GM18498 (cell line): ENCODE measurements around the gene RGN.
"Not testable (repeated sequence)": the region's sequence is repeated elsewhere in the genome, so short reads cannot be mapped to it uniquely, and the experiment has no call there.

Experiments used
- ATAC-seq: cut with Tn5 transposase; IDR thresholded peaks from one replicate; pipeline ENCODE4 v1.9.1; 2021; ENCODE audit warnings: mild to moderate bottlenecking, moderate library complexity; ENCODE audit not compliant: unreplicated experiment

The RGN gene

DNA sequence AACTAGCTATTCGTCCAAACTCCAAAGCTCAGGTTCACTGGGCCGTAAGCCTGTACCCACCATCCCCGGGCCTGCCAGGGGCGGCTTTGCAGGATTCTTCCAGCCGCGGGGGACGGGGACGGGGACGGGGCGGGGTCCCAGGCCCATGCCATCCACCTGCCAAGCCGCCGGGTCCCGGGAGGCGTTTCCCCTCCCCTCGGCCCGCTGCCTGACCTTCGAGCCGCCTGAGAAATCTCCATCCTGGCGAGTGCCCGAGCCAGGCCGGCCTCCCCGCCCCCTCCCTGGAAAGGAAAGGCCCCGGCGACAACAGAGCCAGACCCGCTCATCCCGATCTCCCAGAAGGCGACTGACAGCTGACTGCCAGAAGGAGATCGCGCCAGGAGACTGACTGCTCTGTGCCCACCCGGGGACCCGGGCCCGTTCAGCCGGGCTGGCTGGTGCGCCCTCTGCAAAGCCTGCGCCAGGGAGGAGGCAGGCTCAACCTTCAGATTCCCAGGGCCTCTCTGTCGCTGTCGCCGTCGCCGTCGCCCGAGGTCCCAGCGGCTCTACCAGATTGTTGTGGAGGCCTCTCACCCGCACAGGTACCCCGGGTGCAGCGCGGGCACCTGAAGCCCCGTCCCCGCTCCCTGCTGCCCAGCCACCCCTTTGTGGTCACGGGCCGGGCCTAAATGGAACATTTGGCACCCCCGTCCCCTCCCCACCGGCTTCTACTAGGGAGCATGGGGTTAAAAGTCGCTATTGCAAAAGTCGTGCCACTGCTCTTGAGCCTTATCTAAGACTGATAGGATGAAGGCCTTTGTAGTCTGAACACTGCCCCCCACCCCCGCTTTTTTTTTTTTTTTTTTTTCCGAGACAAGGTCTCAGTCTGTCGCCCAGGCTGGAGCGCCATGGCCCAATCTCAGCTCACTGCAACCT is at the start of gene RGN:
Gene RGN, plus strand, starts transcription at position 315 of the 915 bp plus-strand sequence. CDS start 2,702 bp downstream, outside the sequence.
- no peak for ATAC-seq

DNA sequence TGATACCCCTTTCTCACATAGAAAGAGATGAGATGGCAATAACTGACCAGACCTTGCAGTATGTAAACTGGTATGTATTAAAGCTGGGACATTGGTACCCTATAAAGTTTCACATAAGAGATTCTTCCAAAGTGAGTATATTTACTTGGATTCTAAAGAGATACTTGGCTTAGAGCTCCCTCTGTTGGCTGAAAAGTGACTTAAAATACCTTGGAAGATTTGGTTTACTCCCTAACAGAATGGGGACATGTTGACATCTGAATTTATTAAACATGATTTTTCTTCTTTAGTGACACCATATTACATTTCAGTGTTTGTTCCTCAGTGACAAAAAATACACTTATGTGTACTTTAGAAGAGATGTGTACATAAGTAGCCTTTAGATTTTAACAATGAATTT is 47.9 kb upstream of the RGN start:
- no peak for ATAC-seq

DNA sequence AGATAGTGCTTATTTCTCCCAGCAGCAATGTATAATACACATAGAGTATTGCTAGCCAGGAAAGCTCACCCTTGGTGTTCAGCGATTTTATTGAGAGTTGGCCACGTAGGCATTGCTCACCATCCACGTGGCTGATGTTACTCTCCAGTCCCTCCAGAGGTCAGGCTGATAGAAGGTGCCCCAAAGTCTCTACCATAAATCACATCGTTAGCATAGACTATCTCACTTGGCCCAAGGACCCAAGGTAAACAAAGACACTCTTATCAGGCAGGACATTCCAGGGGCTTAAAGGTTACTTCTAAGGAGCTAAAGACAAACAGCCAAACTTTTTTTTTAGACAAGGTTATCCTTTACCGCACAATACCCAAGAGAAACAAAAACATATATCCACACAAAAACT is 30.3 kb upstream of the RGN start:
- no peak for ATAC-seq

DNA sequence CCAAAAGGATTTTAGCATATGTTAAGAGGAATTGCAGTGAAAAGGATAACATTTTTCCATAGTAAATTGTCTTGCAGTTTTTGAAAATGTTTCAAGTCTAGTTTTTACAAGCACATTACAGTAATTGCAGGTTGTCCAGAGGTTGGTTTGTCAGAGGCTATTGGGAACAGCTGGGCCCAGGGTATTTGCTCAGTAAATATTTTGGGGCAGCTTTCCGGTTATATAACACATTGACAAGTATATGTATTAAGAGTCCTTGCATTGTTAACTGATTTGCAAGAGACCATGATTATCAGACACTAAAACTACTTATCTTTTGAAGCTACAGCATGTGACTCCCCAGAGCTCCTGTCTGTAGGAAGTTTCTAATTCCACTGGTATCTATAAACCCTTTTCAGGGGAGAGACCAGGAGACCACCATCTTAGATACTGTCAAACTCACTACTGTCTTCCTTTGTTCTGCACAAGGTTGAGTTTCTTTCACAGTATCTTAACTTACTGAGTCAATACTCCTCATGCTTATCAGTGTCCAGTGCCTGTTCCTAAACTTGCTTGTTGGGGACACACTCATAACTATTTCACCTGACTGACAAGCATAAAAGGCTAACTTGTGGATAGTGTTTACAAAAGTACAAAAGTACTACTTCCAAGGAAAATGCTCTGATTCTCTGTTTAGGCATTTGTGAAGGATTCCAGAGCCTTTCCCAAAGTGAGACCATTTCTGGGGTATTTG is 18.9 kb upstream of the RGN start:
- no peak for ATAC-seq

DNA sequence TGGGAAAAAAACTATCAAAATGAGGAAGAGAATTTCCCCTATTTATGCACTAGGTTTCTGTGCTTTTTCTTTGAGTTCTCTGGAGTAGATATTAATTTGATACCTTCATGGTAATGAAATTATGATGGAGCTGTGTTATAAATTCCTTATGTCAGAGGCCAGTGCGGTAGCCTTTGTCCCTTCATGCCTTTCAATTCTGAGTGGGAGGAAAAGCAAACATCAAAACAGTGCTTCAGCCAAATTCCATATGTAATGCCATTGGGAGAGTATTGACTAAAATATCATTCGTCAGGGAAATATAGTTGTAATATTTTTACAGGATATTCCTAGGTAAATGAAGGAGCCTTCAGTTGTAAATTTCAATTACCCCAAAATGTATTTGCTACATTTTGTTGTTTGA is 17.5 kb upstream of the RGN start:
- no peak for ATAC-seq

DNA sequence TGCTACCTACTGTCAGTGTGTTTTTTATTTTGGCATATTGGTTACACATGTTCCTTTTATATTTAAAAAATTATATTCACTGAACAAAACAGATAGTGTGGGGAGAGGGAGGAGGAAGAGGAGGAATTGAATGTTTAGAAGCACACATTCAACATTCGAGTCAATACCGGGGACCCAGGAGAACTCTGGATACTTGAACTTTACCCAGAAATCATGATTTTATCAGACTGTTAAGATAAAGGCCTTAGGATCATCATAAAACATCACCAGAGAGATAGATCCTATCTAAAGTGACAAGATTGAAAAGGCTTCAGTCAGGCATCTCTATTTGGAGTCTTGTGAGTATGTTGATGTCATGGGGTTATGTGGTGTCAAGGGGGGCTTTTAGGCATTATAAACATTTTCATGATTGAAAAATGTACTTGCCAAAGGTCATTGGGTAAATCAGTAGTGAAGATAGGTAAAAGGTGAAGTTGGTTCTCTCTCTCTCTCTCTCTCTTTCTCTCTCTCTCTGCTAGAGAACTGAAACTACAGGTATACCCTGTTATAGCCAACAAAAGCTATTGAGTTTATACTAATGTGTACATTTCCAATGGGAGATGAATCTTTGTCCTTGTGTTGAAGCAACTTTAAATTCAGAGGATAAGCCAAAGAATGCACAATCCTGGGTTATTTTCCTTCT is 16.9 kb upstream of the RGN start:
- ATAC-seq, result no peak

DNA sequence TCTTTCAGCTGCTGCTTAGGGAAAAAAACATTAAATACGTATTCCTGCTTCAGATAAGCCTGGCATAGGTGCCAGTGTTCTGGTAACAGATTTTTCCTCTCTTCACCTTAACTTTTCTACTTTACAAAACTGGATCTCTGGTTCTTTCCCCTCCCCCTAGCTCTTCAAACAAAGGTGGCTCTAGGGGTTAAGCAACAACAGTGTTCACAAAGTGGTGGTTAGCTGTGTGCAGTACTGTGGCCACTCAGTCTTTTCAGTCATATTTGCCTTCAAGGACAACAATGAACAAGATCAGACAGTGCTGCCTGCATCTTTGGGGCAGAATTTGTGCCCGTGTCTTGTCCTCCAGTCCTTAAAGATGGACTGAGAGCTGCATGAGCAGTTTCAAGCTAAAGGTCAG is 15.1 kb upstream of the RGN start:
- ATAC-seq, result no peak

DNA sequence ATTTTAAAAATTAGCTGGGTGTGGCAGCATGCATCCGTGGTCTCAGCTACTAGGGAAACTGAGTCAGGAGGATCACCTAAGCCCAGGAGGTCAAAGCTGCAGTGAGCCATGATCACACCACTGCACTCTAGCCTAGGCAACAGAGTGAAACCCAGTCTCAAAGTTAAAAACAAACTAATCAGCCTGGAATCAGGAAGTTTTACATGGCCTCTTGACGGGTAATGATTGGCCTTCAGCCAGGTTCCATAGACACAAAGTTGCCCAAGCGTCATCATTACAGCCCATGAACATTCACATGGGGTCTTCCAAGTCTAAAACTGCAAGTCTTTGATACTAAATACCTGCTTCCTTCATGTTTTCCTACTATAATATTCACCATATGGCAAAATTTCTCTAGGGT is 10.0 kb upstream of the RGN start:
- no peak for ATAC-seq

DNA sequence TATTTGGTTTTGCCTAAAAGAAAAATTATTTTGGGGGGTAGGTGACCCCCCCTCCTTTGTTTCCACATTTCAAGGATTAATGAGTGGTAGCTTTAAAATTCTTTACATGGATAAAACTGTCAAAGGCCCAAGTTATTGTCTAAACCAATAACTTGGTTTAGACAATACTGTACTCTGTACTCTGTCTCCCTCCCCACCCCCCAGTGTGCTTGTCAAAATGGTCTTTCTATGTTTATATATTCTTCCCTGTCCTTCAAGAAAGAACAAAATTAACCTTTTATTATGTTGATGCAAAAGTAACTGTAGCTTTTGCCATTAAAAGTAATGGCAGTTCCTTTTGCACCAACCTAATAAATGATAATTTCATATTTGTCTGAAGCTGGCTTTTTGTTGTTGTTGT is 9.5 kb upstream of the RGN start:
- no peak for ATAC-seq

DNA sequence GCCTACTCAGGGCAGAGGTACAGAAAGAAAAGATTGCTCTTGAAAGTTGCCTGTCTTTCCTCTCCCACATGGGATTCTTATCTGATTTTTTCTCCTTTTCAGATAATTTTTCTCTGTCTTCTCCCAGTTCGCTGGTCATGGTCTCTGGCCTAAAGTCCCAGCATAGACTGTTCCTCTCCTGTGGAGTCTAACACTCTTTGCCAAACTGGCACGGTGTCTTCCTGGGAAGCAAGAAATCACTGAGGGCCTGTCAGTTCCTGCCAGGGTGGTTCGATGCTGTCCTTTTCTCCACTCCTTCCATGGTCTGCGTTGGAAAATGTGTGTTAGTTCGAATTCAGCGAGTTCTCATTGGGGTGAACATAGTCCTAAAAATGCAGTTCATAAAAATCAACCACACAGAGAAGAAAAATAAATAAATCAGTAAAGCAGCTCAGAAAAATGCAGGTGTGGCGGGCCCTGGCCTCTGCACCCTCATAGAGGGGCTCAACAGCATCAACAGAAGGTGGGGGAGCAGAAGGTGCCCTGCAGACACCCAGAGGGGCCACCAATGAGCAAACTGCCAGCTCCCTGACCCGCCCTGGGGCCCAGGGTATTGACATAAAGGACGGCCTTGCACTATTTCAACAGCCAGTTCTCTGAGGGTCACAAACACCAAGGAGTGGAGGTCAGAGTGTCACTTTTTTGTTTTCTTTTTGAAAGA is 2.1 kb downstream of the RGN start:
- no peak for ATAC-seq

DNA sequence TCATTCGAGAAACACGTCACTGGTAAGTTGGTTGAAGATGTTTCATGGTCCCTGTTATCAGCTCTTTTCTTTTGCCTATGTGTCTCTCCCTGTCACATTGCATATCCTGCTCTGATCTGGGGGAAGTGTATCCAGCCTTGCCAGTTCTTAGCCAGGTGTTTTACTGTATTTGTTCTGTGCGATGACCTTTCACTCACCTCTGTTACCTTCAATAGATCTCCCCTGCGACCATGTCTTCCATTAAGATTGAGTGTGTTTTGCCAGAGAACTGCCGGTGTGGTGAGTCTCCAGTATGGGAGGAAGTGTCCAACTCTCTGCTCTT is 2.6 kb downstream of the RGN start:
- ATAC-seq, result no peak

DNA sequence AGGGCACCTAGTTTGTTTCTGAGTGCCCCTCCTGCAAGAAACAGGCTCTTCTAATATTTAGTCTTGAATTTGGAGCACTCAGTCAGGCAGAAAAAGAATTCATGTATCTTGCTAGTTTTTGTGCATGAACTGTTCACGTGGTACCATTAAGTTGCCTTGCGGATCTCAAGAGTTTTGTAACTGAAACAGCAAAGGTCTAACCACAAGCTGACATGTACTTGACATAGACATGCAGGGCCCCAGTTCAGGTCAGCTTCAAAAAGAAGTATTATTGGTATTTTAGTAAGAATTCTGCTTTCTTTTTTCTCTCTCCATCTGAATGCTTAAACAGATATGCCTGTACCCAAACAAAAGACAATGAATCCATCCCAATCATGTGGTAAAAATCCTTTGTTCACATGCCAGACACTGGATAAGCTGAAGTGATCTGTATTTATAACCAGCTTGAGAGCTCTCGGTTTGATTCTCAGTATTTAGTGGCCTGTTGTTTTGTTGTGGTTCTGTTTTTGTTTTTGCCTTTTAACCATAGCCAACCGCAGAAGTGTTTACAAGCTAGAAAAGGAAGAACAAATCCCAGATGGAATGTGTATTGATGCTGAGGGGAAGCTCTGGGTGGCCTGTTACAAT is 13.0 kb downstream of the RGN start:
- ATAC-seq, result peak; percentile 80

DNA sequence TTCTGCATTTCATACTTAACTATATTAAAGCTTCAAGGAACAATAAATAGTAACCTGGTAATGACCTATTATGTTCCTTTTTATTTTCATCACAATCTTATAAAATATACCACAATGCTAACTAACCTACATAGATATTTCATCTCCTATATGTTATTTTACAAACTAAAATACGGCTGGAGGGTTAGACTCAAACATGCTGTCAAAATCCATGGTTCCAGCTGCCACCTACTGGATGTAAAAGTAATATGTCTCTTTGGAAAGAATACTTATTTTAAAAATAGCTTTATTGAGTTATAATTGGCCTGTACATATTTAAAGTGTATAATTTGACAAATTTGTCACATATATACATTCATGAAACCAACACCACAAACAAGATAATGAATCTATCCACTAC is 15.0 kb downstream of the RGN start:
- ATAC-seq, result no peak

DNA sequence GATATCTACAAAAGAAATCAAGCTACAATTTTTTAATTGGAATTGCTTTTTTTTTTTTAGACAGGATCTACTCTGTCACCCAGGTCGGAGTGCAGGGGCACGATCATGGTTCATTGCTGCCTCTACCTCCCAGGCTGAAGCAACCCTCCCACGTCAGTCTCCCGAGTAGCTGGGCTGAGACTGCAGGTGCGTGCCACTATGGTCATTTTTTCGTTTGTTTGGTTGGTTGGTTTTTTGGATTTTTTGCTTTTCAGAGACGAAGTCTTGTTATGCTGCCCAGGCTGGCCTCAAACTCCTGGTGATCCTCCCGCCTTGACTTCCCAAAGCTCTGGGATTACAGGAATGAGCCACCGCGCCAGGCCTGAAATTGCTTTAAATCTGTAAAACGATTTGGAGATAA is 15.6 kb downstream of the RGN start:
- ATAC-seq, result no peak

DNA sequence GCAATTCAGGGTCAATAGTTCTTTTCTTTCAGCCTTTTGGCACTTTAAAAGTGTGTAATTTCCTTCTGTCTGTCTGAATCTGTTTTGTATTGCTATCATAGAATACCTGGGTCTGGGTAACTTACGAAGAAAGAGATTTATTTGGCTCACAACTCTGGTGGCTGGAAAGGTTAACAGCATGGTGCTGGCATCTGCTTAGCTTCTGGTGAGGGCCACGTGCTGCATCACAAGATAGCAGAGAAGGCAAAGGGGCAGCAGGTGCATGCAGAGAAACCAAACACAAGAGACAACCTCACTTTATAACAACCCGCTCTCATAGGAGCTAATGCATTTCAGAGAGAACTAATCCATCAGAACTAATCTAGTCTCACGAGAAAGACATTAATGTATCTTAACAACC is 18.8 kb downstream of the RGN start:
- no peak for ATAC-seq

DNA sequence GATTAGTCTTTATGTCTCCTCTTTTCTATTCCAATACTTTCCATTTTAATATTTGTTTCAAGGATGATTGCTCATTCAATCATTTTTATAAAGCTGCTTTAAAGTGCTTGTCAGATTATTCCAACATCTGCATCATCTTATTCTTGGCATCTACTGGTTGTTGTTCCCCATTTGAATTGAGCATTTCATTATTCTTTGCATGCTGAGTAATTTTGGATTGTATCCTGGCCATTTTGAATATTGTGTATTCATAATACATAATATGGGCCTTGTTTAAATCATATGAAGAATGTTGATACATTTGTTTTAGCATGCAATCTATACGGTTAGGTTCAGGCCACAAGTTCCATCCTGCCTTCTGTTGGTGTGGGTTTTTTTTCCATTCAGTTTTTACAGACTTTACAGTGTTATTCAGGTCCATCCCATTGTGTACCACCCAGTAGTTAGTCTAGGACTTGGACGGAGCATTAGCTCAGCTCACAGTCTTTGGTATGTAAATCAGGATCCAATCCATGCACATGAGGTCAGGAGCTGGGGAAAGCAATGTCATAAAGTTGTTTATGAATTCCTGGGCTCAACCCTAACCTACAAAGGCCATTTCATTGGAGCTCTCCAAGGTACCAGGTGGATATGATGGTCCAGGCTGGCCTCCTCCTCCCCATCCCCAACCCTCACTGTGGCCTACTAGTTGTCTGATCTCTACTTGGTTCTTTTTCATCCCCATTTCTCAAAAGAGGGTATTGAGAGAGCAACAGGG is 20.3 kb downstream of the RGN start:
- no peak for ATAC-seq

DNA sequence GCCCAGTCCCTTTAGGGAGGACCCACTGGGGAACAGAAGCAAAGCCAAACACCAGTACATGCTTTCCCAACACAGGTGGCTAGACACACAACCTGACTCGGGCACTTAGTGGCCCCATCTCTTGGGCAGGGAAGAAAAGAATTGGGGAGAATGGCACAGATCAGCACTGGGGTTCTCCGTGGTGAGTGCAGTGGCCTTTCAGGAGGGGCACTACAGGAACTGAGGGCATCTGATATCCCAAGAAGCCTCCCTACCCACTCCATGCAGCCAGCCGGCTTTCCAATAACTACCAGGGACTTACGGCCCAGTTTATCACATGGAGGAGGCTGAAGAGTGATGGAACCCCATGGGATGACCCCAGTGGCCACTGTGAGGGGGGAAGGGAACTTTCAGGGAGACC is 23.0 kb downstream of the RGN start:
- ATAC-seq, result no peak

DNA sequence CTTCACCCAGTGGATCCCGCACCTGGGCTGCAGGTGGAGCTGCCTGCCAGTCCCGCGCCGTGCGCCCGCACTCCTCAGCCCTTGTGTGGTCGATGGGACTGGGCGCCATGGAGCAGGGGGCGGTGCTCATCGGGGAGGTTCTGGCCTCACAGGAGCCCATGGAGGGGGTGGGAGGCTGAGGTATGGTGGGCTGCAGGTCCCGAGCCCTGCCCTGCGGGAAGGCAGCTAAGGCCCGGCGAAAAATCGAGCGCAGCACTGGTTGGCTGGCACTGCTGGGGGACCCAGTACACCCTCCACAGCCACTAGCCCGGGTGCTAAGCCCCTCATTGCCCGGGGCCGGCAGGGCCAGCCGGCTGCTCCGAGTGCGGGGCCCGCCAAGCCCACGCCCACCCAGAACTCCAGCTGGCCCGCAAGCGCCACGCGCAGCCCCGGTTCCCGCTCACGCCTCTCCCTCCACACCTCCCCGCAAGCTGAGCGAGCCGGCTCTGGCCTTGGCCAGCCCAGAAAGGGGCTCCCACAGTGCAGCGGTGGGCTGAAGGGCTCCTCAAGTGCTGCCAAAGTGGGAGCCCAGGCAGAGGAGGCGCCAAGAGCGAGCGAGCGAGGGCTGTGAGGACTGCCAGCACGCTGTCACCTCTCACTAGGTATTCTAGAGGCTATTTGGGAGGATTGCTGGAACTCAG is 32.8 kb downstream of the RGN start:
- ATAC-seq, result not testable (repeated sequence)

DNA sequence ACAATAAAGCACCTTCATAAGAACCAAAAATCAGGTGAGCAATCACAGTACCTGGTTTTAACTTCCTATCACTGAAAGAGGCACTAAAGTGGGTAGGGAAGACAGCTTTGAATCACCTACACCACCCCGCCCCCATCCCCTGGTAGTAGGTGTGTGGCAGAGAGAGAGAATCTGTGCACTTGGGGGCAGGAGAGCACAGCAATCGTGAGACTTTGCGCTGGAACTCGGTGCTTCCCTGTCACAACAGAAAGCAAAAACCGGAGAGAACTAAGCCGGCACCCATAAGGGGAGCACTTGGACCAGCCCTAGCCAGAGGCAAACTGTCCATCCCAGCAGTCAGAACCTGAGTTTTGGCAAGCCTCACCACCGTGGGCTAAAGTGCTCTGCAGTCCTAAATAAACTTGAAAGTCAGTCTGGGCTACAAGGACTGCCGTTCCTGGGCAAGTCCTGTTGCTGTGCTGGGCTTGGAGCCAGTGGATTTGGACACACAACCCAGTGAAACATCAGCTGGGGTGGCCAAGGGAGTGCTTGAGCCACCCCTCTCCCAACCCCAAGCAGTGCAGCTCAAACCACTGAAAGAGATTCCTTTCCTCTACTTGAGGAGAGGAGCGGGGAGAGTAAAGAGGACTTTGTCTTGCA is 34.2 kb downstream of the RGN start:
- no peak for ATAC-seq
